Fibroblast of upper back skin (primary cell): ENCODE results near the gene PRTG.
"Not testable (repeated sequence)": the region's sequence is repeated elsewhere in the genome, so short reads cannot be mapped to it uniquely, and the experiment has no call there.

Source experiments
- DNase-seq: peaks from one replicate; pipeline ENCODE4 v3.0.0-alpha.2; 2013

Gene PRTG

GRCh38 chr15:55698653-55699052 is 44.3 kb downstream of the PRTG start:
- DNase-seq: no peak

GRCh38 chr15:55696221-55696620 is 46.7 kb downstream of the PRTG start:
- no peak for DNase-seq

GRCh38 chr15:55695432-55695831 is 47.5 kb downstream of the PRTG start:
- DNase-seq: peak; percentile 11

GRCh38 chr15:55694652-55695150 is 48.3 kb downstream of the PRTG start:
- no peak for DNase-seq

GRCh38 chr15:55693116-55693515 is 49.8 kb downstream of the PRTG start:
- not testable (repeated sequence) for DNase-seq

GRCh38 chr15:55687792-55688191 is 55.2 kb downstream of the PRTG start:
- DNase-seq: no peak

- DNase-seq: peak; percentile 15
Observed at GRCh38 chr15:55685286-55685685, 57.7 kb downstream of the PRTG start.

GRCh38 chr15:55683376-55683775 is 59.6 kb downstream of the PRTG start:
- peak; percentile 22 for DNase-seq

GRCh38 chr15:55681631-55682030 is 61.3 kb downstream of the PRTG start:
- DNase-seq: no peak

- no peak for DNase-seq
Observed at GRCh38 chr15:55676507-55676906, 66.4 kb downstream of the PRTG start.

- DNase-seq: no peak
Observed at GRCh38 chr15:55673287-55673686, 69.7 kb downstream of the PRTG start.

- DNase-seq: no peak
Observed at GRCh38 chr15:55669270-55669669, 73.7 kb downstream of the PRTG start.

GRCh38 chr15:55665605-55666227 is 77.2 kb downstream of the PRTG start:
- no peak for DNase-seq

GRCh38 chr15:55661428-55661827 is 81.5 kb downstream of the PRTG start:
- peak; percentile 30 for DNase-seq

- no peak for DNase-seq
Observed at GRCh38 chr15:55660153-55660552, 82.8 kb downstream of the PRTG start.

GRCh38 chr15:55659481-55659880 is 83.5 kb downstream of the PRTG start:
- no peak for DNase-seq

- DNase-seq: no peak
Observed at GRCh38 chr15:55658886-55659285, 84.1 kb downstream of the PRTG start.

GRCh38 chr15:55654561-55655031 is 88.4 kb downstream of the PRTG start:
- peak; percentile 32 for DNase-seq

- DNase-seq: no peak
Observed at GRCh38 chr15:55652909-55653495, 90.0 kb downstream of the PRTG start.

GRCh38 chr15:55652359-55652758 is 90.6 kb downstream of the PRTG start:
- no peak for DNase-seq

GRCh38 chr15:55649058-55649423 is 93.9 kb downstream of the PRTG start:
- peak; percentile 76 for DNase-seq

GRCh38 chr15:55638764-55639163 is 104.2 kb downstream of the PRTG start:
- DNase-seq: no peak

GRCh38 chr15:55637086-55637485 is 105.9 kb downstream of the PRTG start:
- DNase-seq: no peak

GRCh38 chr15:55633731-55634130 is 109.2 kb downstream of the PRTG start:
- DNase-seq: no peak

GRCh38 chr15:55632434-55632833 is 110.5 kb downstream of the PRTG start:
- no peak for DNase-seq
